Fibroblast of gingiva (primary cell): ENCODE measurements around the gene S100A14.

Experiments used
- DNase-seq: peaks from one replicate; pipeline ENCODE4 v3.0.0-alpha.2; 2011; ENCODE audit warnings: low read depth

S100A14 gene

DNA sequence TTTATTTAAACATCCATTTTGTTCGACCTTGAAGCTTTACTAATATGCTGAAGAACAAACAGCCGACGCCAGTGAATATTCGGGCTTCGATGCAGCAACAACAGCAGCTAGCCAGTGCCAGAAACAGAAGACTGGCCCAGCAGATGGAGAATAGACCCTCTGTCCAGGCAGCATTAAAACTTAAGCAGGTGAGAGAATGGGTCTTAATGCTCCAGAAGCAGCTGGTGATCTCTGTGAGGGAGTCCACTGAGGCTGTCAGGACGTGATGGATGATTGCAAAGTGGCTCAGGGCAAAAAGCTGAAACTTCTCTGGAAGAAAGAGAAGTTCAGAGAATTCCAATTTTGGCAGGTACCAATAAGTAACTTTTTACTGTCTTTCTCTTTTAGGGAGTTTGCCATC lies 22.1 kb upstream of the S100A14 start:
- DNase-seq = no peak

DNA sequence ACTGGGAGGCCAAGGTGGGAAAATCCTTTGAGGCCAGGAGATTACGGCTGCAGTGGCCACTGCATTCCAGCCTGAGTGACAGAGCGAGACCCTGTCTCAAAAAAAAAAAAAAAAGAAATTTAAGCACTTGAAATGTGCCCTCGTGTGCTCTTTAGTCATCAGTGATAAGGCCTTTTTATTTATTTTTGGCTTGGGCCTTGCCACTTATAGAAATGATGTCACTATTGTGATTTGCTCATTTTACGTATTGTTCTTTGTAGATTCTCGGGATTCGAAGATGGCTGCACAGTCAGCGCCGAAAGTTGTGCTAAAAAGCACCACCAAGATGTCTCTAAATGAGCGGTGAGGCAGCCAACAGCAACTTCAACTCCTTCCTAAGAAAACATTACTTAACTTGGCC lies 20.2 kb upstream of the S100A14 start:
- DNase-seq = no peak

DNA sequence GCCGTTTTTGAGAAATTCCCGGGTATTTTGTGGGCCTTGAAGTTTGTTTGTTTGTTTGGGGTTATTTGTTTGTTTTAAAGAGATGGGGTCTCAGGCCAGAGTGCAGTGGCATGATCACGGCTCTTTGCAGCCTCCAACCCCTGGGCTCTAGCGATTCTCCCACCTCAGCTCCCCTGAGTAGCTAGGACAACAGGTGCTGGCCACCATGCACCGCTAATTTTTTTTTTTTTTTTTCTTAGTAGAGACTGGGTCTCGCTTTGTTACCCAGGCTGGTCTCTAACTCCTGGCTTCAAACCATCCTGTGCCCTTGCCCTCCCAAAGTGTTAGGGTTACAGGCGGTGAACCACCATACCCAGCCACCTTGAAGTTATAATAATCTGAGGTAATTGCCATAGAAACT lies 19.7 kb upstream of the S100A14 start:
- no peak for DNase-seq

DNA sequence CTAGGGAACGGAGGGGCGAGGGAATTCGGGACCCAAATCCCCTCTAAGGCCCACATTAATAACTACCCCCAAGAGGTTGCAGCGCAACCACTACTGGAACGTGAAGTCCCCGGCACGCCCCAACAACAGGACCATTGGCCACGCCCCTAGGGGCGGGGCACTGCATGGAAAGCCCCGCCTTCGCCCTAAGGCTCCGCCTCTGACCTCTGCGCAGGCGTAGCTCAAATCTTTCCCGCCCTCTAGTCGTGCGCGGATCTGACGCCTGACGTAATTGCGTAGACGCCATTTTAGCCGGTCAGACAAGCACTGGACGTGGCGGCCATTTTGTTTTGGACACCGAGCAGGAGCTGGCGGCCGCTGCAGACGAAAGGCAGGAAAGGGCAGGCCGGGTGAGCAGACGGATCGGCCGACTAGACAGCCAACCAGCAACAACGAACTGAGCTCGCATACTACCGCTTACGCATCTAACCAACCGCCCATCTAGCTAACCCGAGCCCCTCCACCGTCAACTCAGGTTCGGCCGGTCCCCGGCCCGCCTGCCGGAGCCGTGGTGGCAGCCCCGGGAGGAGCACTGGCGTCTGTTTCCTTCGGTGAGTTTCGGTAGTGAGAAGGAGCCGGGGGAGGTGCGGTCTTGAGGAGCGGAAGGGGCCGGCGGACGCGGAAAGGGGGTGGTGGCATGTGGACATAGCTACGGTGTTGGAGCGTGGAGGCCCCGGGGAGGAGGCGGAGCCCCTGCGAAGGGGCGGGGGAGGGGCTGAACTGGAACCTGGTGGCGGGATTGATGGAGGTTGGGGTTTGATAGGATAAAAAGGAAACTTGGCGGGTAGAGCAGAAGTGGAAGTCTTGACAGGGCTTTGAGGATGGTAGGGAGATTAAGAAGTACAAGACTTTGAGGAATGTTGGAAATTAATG lies 17.9 kb upstream of the S100A14 start, which contains the start of gene CHTOP:
CHTOP (plus strand) TSS at position 313 of the 912 bp plus-strand sequence. CDS start 2,523 bp downstream, outside the sequence.
- peak; percentile 98 for DNase-seq

DNA sequence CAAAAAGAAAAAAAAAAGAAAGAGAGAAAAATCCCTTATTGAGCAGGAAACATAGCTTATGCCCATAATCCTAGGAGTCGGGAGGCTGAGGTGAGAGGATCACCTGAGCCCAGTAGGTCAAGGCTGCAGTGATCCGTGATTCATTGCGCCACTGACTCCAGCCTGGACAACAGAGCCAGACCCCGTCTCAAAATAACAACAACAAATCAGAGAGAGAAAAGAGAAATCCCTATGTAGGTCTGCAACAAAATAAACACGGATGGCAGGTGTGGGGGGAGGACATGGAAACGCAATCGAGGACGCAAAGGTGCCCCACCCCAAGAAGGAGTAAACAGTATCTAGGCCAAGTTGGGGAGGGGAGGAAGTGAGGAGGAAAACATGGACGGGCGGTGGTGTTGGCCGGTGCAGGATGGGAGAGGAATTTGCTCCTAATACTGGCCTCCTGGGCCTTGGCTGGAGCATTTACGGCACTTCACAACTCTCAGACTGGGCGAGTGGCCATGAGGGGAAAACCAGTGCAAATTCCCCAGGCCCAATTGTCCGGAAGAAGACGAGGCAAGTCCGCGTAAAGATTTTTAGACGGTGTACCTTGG lies 17.1 kb upstream of the S100A14 start:
- DNase-seq = no peak

DNA sequence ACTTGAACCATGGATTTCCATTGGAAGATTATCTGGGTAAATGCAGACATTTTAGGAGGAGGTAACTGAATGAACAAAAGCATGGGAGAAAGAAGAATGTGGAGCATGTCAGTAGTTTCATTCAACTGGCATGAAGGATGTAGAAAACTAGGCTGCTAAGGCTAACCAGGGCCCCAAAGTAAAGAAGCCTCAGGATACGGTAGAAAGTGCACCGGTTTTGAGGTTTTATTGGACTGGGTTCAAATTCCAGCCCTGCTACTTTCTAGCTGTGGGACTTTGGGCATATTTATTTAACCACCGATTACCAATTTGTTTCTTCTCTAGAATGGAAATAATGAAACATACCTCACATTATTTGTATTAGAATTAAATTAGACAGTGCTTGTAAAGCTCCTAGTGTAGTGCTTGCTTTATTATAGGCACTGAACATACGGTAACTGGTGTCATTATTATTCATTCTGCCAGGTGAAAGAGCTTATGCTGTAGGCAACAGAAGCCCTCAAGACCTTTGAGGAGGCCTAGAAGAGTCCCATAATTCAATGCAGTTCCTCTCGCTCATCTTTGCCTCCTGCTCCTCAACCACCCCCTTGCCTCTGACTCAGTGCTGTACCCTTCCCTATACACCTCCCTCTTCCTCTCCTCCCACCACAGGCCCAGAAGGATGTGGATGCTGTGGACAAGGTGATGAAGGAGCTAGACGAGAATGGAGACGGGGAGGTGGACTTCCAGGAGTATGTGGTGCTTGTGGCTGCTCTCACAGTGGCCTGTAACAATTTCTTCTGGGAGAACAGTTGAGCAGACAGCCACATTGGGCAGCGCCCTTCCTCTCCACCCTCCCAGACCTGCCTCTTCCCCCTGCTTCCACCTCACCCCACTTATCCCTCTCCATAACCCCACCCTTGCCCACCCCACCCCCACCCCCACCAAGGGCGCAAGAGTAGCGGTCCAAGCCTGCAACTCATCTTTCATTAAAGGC lies 15.2 kb upstream of the S100A14 start:
- DNase-seq = no peak

DNA sequence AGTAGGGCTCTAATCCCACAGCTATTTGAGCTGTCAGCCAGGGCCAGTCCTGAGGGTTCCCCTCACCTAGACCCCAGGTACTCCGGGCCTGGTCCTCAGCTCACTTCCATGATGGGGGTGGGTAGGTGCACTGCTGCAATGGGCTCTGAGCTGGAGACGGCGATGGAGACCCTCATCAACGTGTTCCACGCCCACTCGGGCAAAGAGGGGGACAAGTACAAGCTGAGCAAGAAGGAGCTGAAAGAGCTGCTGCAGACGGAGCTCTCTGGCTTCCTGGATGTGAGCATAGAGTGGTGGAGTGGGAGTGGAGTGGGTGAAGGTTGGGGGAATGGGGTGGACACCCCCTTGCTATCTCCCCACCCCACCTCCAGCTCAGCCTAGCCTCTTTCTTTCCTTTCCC lies 14.3 kb upstream of the S100A14 start:
- no peak for DNase-seq

DNA sequence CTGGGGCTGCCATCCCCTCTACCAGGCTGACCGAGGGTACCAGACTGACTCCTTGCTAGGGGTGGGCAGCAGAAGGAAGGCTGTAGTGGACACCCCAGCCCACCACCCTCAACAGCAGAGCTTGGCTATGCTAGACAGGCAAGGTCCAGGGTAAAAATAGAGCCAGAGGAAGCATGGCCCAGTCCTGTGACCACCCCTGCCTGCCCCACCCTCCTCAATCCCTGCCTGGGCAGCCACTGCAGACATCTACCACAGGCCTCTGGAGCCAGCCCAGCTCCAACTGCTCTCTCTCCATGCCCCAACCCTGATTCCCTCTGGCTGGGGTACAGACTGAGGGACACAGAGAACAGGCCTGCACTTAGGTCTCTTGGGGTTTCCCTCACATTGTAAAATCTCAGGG lies 13.8 kb upstream of the S100A14 start:
- DNase-seq = no peak

DNA sequence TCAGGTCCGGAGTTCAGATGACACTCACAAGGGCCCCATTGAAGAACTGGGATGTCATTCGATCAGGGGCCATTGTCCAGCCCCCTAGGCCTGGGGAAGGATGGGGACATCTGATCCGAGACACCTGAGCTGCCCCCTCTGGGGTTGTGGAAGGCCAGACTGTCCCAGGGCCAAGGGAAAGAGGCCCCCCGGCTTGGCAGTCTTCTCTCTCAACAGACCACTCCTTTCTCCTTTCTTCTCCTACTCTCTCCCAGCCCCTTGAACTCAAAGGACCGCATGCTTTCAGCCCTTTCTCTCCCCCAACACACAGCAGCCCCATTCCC lies 13.2 kb upstream of the S100A14 start:
- DNase-seq = no peak

DNA sequence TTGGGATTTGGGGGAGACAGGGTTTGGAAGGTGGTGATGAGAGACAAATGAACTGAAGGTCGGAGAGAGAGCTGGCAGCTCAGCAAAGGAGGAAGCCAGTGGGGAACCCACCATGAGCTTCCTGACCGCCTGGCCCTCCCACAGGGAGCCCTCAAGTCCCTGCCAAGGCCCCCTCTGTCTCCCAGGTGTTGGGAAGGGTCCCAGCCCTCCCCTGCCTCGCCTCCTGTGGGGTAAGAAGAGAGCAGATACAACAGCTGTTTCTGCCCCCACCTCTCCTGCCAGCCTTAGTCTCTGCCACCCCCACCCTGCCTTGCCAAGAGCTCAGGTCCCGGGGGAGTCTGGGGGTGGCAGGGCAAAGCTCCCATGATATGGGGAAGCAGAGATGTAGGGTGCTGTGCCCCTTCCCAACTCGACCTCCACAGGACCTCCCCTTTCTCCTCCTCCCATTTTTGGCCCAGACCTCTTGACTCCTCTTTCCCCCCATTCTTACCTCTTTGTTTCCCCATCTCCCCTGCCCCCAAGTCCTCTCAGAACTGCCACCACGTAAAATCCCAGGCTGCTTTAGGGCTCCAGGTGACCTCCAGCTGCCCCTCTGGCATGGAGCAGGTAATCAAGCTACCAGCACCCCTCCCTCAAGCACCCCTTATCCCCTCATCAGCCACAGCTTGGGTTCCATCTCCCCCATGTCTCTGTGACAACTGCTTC lies 12.7 kb upstream of the S100A14 start:
- DNase-seq = no peak

DNA sequence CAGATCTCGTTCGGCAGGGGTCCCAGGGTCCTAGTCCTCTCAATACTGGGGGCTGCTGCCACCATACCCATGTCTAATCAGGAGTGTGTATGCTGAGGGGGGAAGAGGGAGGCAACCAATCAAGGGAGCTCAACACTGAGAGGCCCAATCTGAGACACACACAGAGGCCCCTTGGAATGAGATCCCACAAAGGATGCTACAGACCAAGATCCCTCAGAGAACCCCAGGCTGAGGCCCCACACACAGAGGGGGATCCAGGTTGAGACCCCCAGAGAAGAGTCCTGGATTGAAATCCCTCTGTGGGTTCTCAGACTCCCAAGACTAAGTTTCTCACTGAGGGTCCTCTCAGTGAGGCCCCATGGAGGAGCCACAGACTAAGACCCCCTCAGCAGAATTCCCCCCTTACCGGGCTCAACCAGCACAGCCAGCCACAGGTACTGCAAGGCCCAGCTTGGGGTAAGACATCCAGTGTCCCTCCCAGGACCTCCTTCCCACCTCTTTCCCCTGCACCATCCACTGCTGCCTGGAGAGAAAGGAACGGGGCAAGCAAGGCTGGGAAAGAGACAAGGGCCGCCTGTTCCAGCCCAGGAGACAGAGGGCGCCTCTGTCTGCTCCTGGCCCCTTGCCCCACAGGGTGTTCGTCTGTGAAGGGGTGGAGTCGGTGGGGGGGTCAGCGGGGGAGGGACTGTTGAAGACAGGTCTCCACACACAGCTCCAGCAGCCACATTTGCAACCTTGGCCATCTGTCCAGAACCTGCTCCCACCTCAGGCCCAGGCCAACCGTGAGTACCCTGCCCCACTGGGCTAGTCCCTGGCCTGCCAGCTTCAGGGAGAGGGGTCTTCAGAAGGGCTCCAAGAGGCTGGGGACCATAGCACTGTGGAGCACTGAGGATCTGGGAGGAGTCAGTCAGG lies 11.8 kb upstream of the S100A14 start, which contains the start of gene S100A1:
S100A1 (plus strand) TSS at position 720 of the 912 bp plus-strand sequence. CDS start 2,088 bp downstream, outside the sequence.
- DNase-seq = no peak

DNA sequence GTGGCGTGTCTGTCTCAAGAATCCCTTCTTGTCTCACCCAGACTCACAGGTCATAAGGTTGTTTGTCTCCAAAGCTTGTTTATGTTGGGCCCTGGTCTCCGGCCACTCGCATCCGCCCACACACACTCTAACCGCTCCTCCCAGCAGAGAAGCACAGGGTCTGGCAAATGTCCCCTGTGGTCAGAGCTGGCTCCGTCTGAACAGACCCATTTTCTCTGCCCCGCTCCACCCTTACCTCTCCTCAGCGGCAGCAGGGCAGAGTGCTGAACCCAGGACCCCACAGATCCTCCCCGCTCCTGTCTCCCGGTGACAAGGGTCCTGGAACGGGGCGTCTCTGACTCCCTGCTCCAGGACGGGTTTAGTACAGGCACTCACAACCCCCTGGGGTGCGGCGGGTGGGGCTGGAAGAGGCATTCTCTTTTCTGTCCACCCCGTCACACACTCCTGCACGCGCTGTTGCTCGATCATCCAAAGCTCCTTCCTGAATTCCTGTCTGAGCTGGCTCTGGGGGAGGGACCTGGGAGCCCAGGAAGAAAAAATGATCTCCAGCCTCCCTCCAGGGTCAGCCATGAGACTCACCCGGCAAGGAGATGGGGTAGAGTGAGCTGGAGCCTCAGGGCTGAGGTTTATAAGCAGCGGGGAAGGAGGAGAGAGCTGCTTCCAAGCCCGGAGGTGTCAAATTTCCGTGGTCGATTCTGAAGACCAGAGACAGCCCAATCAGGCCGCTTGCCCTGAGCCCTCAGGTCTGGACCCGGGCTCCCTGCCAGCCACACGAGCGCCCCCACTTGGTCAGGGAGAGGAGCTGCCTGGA lies 11.0 kb upstream of the S100A14 start, which contains the start of gene S100A13:
S100A13 (minus strand) TSS at position 602 of the 811 bp plus-strand sequence. CDS start 1,033 bp downstream, outside the sequence.
- DNase-seq = peak; percentile 89

DNA sequence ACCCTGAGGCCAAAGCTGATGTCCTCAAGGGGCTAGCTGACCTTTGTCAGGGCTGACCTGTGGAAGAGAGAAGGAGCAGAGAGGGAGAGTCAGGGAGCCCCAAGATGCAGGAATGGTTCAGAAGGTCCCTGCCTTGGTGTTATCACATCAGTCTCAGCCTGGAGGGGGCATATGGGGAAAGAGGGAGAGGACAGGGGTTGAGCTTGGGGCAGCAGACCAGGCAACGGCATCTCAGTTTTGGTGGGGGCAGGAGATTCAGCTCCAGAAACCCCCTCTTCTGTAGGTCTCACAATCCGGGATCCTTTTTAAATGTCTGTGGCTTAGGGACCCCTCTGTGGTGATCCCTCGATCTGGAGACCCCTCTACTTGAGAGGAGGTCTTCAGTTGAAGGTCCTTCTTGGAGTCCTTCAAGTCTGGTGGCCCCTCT lies 10.4 kb upstream of the S100A14 start:
- no peak for DNase-seq

DNA sequence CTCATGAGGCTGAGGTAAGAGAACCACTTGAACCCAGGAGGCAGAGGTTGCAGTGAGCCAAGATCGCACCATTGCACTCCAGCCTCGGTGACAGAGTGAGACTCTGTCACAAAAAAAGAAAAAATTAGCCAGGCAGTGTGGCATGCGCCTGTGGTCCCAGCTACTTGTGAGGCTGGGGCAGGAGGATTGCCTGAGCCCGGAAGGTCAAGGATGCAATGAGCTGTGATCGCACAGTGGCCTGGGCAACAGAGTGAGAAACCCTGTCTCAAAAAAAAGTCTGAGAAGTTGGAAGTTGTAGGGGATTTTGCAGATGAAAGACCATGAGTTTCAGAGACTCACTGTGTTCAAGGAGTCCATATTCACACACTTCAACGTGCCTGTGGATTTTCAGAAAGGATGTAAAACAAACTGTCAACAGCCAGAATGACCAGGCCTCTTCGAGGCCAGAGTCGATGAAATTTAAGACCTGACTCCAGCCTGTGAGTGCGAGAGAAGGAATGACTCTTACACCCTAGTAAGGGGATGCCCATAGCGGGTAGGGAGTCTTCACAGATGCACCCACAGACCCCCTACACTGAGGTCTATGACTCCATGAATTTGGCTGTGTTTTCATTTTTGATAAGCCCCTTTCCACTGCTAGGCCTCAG lies 9.0 kb upstream of the S100A14 start:
- no peak for DNase-seq

DNA sequence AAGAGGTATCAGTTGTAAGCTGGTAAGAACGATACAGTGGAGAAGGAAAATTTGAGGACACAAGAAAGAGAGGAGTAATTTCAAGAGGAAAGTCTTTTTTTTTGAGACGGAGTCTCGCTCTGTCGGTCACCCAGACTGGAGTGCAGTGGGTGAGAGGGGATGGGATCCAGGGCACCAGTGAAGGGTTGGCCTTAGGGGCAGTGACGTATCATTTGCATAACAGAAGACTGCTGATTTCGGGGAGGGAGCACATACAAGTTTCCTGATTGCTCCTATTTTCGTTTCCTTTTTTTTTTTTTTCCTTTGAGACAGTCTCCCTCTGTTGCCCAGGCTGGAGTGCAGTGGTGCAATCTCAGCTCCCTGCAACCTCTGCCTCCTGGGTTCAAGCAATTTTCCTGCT lies 7.0 kb upstream of the S100A14 start:
- no peak for DNase-seq

DNA sequence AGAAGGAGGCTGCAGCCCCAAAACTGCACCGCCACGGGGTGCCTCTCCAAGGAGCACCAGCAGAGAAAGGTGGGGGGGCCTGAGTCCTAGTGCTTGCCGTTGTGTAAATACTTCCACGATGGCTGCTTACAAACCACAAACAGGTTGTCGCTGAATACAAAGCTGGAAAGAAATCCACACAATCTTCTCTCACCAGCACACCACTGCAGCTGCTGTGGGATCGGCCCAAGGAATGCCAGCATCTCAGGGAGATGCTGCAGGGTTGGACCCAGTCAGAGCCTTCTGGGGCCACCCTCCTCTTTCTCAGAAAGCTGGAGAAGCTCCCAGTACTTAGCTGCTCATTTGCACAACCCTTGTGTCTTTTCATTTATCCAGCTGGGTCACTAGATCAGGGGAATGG lies 3.0 kb upstream of the S100A14 start:
- DNase-seq = no peak

DNA sequence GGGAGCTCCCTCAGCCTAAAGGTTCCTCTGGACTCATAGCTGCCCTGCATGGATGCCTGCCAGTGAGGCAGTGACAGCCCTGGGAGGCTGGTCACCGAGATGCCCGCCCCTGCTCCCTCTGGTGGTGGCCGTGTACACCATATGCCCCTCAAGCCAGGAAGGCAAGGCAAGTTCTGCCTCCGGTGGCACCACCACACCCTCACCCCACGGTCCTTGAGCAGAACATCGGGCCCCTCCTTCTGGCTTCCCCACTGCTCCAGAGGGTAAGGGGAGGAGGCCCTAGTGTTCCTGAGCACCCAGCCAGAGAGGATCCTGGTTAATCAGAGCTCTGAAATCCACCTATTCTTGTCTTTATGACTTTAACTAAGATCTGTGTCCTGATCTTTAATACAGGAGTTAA lies 1.5 kb upstream of the S100A14 start:
- peak; percentile 53 for DNase-seq

DNA sequence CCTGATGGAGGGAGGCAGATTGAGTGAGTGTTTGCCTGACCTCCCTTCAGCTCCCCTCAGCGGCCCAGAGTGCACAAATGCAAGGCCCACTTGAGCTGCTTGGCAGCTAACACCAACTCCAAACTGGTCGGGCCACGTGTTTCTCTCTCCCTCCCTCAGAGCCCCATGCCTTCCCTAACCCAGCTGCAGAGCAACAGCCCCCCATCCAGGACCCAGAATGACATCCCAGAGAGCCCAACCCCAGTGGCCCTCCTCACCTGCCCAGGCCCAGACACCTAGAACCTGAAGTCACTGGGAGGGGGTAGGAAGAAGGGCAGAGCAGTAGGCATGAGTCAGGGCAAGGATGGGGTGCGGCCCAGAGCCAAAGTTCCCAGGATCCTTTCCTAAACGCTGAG lies 789 bp upstream of the S100A14 start:
- DNase-seq = no peak

DNA sequence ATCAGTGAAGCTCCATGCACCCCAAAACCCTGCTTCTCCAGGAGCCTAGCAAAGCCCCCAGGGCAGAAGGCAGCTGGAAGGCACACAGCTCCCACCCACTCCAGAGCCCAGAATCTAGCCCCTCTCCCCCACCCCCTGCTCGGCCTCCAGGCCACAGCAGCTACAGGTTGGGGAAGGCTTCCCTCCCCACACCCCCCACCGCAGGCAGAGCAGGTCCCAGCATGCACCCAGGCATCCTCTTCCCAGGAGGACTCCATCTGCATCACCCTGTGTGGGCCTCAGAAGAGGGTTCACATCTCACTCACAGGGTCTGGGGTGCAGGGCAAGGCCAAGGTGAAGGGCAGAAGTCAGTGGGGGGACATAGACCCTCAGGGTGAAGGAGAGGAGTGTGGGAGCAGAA lies 719 bp downstream of the S100A14 start:
- no peak for DNase-seq
